Loucy (cell line): ENCODE measurements around the gene ENTPD6.

Source experiments
- H2AFZ ChIP-seq: fragments of 200-600 bp; sonication (generic); 2 replicates; pipeline ENCODE4 v1.6.0; 2016; ENCODE audit warnings: antibody characterized with exemption, mild to moderate bottlenecking, low read length, moderate library complexity
- H3F3A ChIP-seq: fragments of 200-600 bp; 2 replicates; pipeline ENCODE4 v1.6.0; 2016; ENCODE audit warnings: antibody characterized with exemption, low read depth, mild to moderate bottlenecking
- H3K27me3 ChIP-seq: fragments of 200-600 bp; sonication (generic); 2 replicates; pipeline ENCODE4 v1.6.1; 2014; ENCODE audit warnings: low read length, mild to moderate bottlenecking; ENCODE audit not compliant: insufficient read depth, poor library complexity, severe bottlenecking
- H3K36me3 ChIP-seq: fragments of 200-600 bp; sonication (generic); 2 replicates; pipeline ENCODE4 v1.6.1; 2016; ENCODE audit warnings: low read length; ENCODE audit not compliant: insufficient read depth
- H3K4me1 ChIP-seq: fragments of 200-600 bp; sonication (generic); 2 replicates; pipeline ENCODE4 v1.5.1; 2014; ENCODE audit warnings: low read length, mild to moderate bottlenecking; ENCODE audit not compliant: insufficient read depth, poor library complexity, severe bottlenecking
- H3K4me2 ChIP-seq: fragments of 200-600 bp; sonication (generic); 2 replicates; pipeline ENCODE4 v1.6.0; 2014; ENCODE audit warnings: antibody characterized with exemption, low read length, low read depth, mild to moderate bottlenecking; ENCODE audit not compliant: poor library complexity, severe bottlenecking
- H3K4me3 ChIP-seq: fragments of 200-600 bp; sonication (generic); 2 replicates; pipeline ENCODE4 v1.5.1; 2014; ENCODE audit warnings: low read length, mild to moderate bottlenecking, mixed read lengths; ENCODE audit not compliant: poor library complexity, severe bottlenecking
- H3K79me2 ChIP-seq: fragments of 200-600 bp; sonication (generic); 2 replicates; pipeline ENCODE4 v1.6.1; 2014; ENCODE audit warnings: low read length; ENCODE audit not compliant: insufficient read depth
- H3K9ac ChIP-seq: fragments of 200-600 bp; sonication (generic); 2 replicates; pipeline ENCODE4 v1.6.0; 2014; ENCODE audit warnings: mild to moderate bottlenecking, low read depth, low read length, moderate library complexity; ENCODE audit not compliant: poor library complexity, severe bottlenecking
- H3K9me2 ChIP-seq: fragments of 200-600 bp; sonication (generic); replicated peaks from 2 replicates; pipeline ENCODE4 v1.6.1; 2016; ENCODE audit warnings: low read depth, low read length, mixed read lengths
- H3K9me3 ChIP-seq: fragments of 200-600 bp; sonication (generic); 2 replicates; pipeline ENCODE4 v1.6.1; 2014; ENCODE audit warnings: mild to moderate bottlenecking, antibody characterized with exemption, low read length, low read depth; ENCODE audit not compliant: insufficient read depth
- H4K20me1 ChIP-seq: fragments of 200-600 bp; sonication (generic); 2 replicates; pipeline ENCODE4 v1.6.0; 2014; ENCODE audit warnings: antibody characterized with exemption, low read length, mild to moderate bottlenecking; ENCODE audit not compliant: insufficient read depth, poor library complexity, severe bottlenecking
- EZH2phosphoT487 ChIP-seq: fragments of 200-600 bp; IDR thresholded peaks from 2 replicates; pipeline ENCODE4 v1.6.1; 2018; ENCODE audit warnings: antibody characterized with exemption, mild to moderate bottlenecking, moderate library complexity, borderline replicate concordance
- TF ChIP-seq, protein P1 (sequence below): fragments of 200-600 bp; sonication (generic); conservative IDR thresholded peaks from 2 replicates; pipeline ENCODE4 v1.5.1; 2014; ENCODE audit warnings: mild to moderate bottlenecking, antibody characterized with exemption, low read length

The ENTPD6 gene

DNA sequence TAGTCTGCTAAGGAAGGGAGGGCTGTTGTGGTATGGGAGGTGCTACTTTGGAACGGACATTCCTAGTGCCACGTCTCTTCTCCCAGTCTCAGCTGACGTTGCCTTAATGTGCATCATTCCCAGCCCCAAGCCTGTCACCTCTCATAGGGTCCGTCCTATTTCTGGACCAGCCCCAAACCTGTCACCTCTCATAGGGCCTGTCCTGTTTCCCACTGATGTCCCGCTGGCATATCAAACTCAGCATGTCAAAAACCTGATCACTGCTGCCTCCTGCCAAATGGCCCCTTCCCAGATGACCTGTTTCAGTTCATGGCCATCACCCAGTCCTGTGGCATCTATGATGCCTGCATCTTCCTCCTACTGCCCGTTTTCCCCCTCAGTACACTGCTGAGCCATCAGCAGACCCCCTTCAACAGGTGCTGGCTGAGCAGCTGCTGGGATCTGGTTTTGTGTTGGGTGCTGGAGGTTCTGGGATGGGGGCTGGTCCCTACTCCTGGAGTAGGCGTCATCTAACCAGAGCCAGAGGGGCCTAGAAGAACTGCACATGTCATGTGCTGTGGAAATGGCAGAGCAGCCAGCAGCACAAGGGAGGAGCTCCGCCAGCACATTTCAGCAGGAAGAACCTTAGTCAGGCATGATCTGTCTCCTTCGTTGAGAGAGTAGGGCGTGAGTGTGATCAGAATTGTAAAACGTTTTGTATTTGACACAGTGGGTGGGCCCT is 3.3 kb downstream of the ENTPD6 start:
- H2AFZ ChIP-seq, result no peak overlapping the region
- H4K20me1 ChIP-seq, result no peaks in the 10 kb centered on the region
- TF ChIP-seq, protein P1, sequence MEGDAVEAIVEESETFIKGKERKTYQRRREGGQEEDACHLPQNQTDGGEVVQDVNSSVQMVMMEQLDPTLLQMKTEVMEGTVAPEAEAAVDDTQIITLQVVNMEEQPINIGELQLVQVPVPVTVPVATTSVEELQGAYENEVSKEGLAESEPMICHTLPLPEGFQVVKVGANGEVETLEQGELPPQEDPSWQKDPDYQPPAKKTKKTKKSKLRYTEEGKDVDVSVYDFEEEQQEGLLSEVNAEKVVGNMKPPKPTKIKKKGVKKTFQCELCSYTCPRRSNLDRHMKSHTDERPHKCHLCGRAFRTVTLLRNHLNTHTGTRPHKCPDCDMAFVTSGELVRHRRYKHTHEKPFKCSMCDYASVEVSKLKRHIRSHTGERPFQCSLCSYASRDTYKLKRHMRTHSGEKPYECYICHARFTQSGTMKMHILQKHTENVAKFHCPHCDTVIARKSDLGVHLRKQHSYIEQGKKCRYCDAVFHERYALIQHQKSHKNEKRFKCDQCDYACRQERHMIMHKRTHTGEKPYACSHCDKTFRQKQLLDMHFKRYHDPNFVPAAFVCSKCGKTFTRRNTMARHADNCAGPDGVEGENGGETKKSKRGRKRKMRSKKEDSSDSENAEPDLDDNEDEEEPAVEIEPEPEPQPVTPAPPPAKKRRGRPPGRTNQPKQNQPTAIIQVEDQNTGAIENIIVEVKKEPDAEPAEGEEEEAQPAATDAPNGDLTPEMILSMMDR, result no peak
- TF ChIP-seq EZH2phosphoT487, result no peak
- H3K27me3 ChIP-seq, result no peaks in the 10 kb centered on the region
- no peaks in the 10 kb centered on the region for H3F3A ChIP-seq
- H3K9me2 ChIP-seq, result no peaks in the 10 kb centered on the region
- H3K36me3 ChIP-seq, result no peaks in the 10 kb centered on the region
- no peak overlapping the region for H3K9ac ChIP-seq
- peaks cover 54% of the 10 kb centered on the region for H3K4me1 ChIP-seq
- H3K4me3 ChIP-seq, result no peak overlapping the region
- no peaks in the 10 kb centered on the region for H3K9me3 ChIP-seq
- H3K4me2 ChIP-seq, result peak overlapping the region; percentile 48
- H3K79me2 ChIP-seq, result peaks cover 42% of the 10 kb centered on the region

DNA sequence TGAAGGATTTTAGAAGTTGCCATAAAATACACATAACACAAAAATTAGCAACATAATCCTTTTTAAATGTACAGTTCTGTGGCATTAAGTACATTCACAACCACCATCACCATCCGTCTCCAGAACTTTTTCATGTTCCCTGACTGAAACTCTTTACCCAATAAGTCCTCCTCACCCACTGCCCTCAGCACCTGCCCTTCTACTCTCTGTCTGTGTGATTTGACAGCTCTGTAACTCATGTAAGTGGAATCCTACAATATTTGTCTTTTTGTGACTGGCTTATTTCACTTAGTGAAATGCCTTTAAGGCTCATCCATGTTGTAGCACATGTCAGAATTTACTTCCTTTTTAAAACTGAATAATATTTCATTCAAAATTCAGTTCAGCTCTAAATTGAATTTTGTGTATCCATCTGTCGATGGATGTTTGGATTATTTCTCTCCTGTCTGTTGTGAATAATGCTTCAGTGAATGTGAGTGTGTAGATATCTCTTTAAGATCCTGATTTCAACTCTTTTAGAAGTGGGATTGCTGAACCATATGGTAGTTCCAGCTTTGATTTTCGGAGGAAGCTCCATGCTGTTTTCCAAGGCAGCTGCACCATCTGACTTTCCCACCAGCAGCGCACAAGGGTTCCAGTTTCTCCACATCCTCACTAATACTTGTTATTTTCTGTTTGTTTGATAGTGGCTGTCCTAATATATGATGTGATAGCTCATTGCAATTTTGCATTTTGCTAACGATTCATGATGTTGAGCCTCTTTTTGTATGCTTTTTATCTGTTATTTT is 4.2 kb downstream of the ENTPD6 start:
- Histone ChIP-seq H3F3A (no peaks in the 10 kb centered on the region), H3K27me3 (no peaks in the 10 kb centered on the region), H3K79me2 (peaks cover 46% of the 10 kb centered on the region), H3K9ac (no peak overlapping the region), H2AFZ (no peak overlapping the region), H3K9me2 (no peaks in the 10 kb centered on the region), H3K36me3 (no peaks in the 10 kb centered on the region), H3K4me3 (no peak overlapping the region), H3K4me1 (peaks cover 58% of the 10 kb centered on the region), H3K9me3 (no peaks in the 10 kb centered on the region), H3K4me2 (peak overlapping the region; percentile 48), H4K20me1 (no peaks in the 10 kb centered on the region)
- TF ChIP-seq EZH2phosphoT487, result no peak
- TF ChIP-seq, protein P1, result no peak

DNA sequence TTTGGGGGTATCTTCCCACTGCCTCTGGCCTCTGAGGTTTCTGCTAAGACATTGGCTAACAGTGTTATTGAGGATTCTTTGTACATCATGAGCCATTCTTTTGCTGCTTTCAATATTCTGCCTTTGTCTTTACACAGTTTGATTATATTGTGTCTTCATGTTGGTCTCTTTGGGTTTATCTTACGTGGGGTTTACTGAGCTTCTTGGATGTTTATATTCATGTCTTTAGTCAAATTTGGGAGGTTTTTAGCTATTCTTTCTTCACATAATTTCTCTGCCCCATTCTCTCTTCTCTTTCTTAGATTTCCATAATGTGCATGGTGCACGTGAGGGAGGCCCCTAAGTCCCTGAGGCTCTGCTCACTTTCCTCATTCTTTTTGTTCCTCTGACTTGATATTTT is 7.6 kb downstream of the ENTPD6 start:
- Histone ChIP-seq H3K9ac (no peak overlapping the region), H3K27me3 (no peaks in the 10 kb centered on the region), H3K36me3 (no peaks in the 10 kb centered on the region), H2AFZ (no peak overlapping the region), H3K9me3 (no peaks in the 10 kb centered on the region), H3F3A (no peaks in the 10 kb centered on the region), H4K20me1 (no peaks in the 10 kb centered on the region), H3K4me3 (no peak overlapping the region), H3K4me1 (peaks cover 30% of the 10 kb centered on the region), H3K9me2 (no peaks in the 10 kb centered on the region), H3K4me2 (no peak overlapping the region), H3K79me2 (peaks cover 27% of the 10 kb centered on the region; the same call in 1 of the 2 replicates)
- TF ChIP-seq, protein P1, result no peak
- TF ChIP-seq EZH2phosphoT487, result no peak
